Astrocyte (in vitro differentiated cells and primary cell): ENCODE measurements around the gene ROR2. TPM values are rescaled to one million over a fixed set of nuclear protein-coding genes. Genes with fewer than 3 reads are reported as not detected.
A peak's percentile ranks its signal among the peaks of the same experiment; 100 is the strongest.

Experiments used
- DNase-seq: peaks from one replicate; pipeline ENCODE4 v3.0.0-alpha.2; 2010; ENCODE audit warnings: low read depth
- FAIRE-seq: peaks from 2 replicates; lab custom pipeline; 2011; peaks lifted over from hg19 to GRCh38; lab: Jason Lieb, UNC
- H2AFZ ChIP-seq: 2 replicates; pipeline ENCODE4 v1.6.0; 2012; ENCODE audit warnings: low read depth, low read length, inconsistent platforms
- H3K27ac ChIP-seq: 2 replicates; pipeline ENCODE4 v1.5.1; 2011; ENCODE audit warnings: low read depth, low read length, inconsistent platforms
- H3K27me3 ChIP-seq: 2 replicates; pipeline ENCODE4 v1.6.0; 2011; ENCODE audit warnings: low read length, inconsistent platforms; ENCODE audit not compliant: insufficient read depth
- H3K36me3 ChIP-seq: 2 replicates; pipeline ENCODE4 v1.5.1; 2011; ENCODE audit warnings: low read length, inconsistent platforms; ENCODE audit not compliant: insufficient read depth
- H3K4me1 ChIP-seq: 2 replicates; pipeline ENCODE4 v1.5.1; 2011; ENCODE audit warnings: low read length, inconsistent platforms; ENCODE audit not compliant: insufficient read depth
- H3K4me2 ChIP-seq: 2 replicates; pipeline ENCODE4 v1.6.0; 2012; ENCODE audit warnings: low read length, inconsistent platforms
- H3K4me3 ChIP-seq: 2 replicates; pipeline ENCODE4 v1.5.1; 2011; ENCODE audit warnings: low read depth, mild to moderate bottlenecking, low read length, inconsistent platforms; ENCODE audit not compliant: insufficient read depth
- H3K79me2 ChIP-seq: 2 replicates; pipeline ENCODE4 v1.6.0; 2012; ENCODE audit warnings: mild to moderate bottlenecking, low read length, inconsistent platforms; ENCODE audit not compliant: insufficient read depth
- H3K9ac ChIP-seq: 2 replicates; pipeline ENCODE4 v1.6.0; 2012; ENCODE audit warnings: mild to moderate bottlenecking, low read length, inconsistent platforms
- H3K9me3 ChIP-seq: 2 replicates; pipeline ENCODE4 v1.5.1; 2012; ENCODE audit warnings: low read depth, mild to moderate bottlenecking, low read length, inconsistent platforms; ENCODE audit not compliant: insufficient read depth
- H4K20me1 ChIP-seq: 2 replicates; pipeline ENCODE4 v1.6.0; 2012; ENCODE audit warnings: low read length, inconsistent platforms; ENCODE audit not compliant: insufficient read depth
- H3K27ac Mint-ChIP-seq: one replicate; pipeline ENCODE4 v1.8.0; 2021; ENCODE audit warnings: mild to moderate bottlenecking, mixed read lengths; ENCODE audit not compliant: unreplicated experiment
- H3K27me3 Mint-ChIP-seq: one replicate; pipeline ENCODE4 v1.8.0; 2021; ENCODE audit warnings: low read depth, mixed read lengths; ENCODE audit not compliant: unreplicated experiment
- H3K36me3 Mint-ChIP-seq: one replicate; pipeline ENCODE4 v1.8.0; 2021; ENCODE audit warnings: low read depth, mixed read lengths; ENCODE audit not compliant: unreplicated experiment
- H3K4me1 Mint-ChIP-seq: one replicate; pipeline ENCODE4 v1.8.0; 2021; ENCODE audit warnings: low read depth, mixed read lengths; ENCODE audit not compliant: unreplicated experiment
- H3K4me3 Mint-ChIP-seq: one replicate; pipeline ENCODE4 v1.8.0; 2021; ENCODE audit warnings: mild to moderate bottlenecking, moderate library complexity, mixed read lengths; ENCODE audit not compliant: unreplicated experiment
- H3K9me3 Mint-ChIP-seq: one replicate; pipeline ENCODE4 v1.8.0; 2021; ENCODE audit warnings: mild to moderate bottlenecking, mixed read lengths; ENCODE audit not compliant: unreplicated experiment
- CTCF ChIP-seq: IDR thresholded peaks from 2 replicates; pipeline ENCODE4 v1.5.1; 2011; ENCODE audit warnings: low read depth, mild to moderate bottlenecking, inconsistent platforms, low read length, moderate library complexity; ENCODE audit not compliant: insufficient read depth
- EZH2 ChIP-seq: IDR thresholded peaks from 2 replicates; pipeline ENCODE4 v1.6.1; 2012; ENCODE audit warnings: mild to moderate bottlenecking, low read length, inconsistent platforms; ENCODE audit not compliant: insufficient read depth
- total RNA-seq: library from RNA; stranded (reverse); gene quantifications from 2 replicates; pipeline ENCODE4 v1.2.1, GENCODE V29; 2021

ROR2 gene
- total RNA-seq, 1 donor from 2014 or later = 4.9 TPM

DNA sequence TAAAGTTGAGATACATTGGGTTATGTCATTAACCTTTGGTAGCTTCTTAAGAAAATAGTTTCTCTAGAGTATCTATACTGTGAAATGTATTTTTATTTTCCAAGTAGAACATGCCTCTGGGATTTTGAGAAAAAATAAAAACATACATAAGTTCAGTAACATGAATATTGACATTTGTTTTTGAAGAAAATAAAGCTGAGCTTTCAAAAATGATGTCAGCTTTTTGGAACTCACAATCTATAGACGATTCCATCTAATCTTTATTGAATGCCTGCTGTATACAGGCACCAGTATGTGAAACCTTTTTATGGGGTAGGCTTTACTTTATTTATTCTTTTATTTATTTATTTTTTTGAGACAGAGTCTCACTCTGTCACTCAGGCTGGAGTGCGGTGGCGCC, 350.5 kb downstream of the ROR2 start:
- no peak overlapping the region for H3K4me2 ChIP-seq
- H3K9ac ChIP-seq = no peak overlapping the region
- no peak for TF ChIP-seq EZH2
- TF ChIP-seq CTCF = no peak
- no peaks in the 10 kb centered on the region for H3K79me2 ChIP-seq
- H3K4me3 ChIP-seq = no peak overlapping the region
- H2AFZ ChIP-seq = no peak overlapping the region
- Mint-ChIP-seq H3K27ac (no peak overlapping the region), H3K9me3 (no peaks in the 10 kb centered on the region), H3K27me3 (peaks cover 4% of the 10 kb centered on the region), H3K4me1 (no peaks in the 10 kb centered on the region), H3K4me3 (no peak overlapping the region), H3K36me3 (no peaks in the 10 kb centered on the region)
- DNase-seq (no peak), FAIRE-seq (no peak)
- H3K36me3 ChIP-seq = no peaks in the 10 kb centered on the region
- no peaks in the 10 kb centered on the region for H4K20me1 ChIP-seq
- no peak overlapping the region for H3K27ac ChIP-seq
- no peaks in the 10 kb centered on the region for H3K9me3 ChIP-seq
- H3K4me1 ChIP-seq = no peaks in the 10 kb centered on the region
- H3K27me3 ChIP-seq = no peaks in the 10 kb centered on the region

GRCh38 chr9:91591627-91592026, 358.4 kb downstream of the ROR2 start:
- Mint-ChIP-seq H3K9me3 (no peaks in the 10 kb centered on the region), H3K27me3 (peaks cover 12% of the 10 kb centered on the region), H3K36me3 (no peaks in the 10 kb centered on the region), H3K27ac (no peak overlapping the region), H3K4me3 (no peak overlapping the region), H3K4me1 (peaks cover under 1% of the 10 kb centered on the region)
- FAIRE-seq (no peak), DNase-seq (no peak)
- no peaks in the 10 kb centered on the region for H4K20me1 ChIP-seq
- no peak for TF ChIP-seq CTCF
- TF ChIP-seq EZH2 = no peak
- H3K4me1 ChIP-seq = no peaks in the 10 kb centered on the region
- H3K9ac ChIP-seq = no peak overlapping the region
- no peak overlapping the region for H3K27ac ChIP-seq
- no peaks in the 10 kb centered on the region for H3K79me2 ChIP-seq
- H3K27me3 ChIP-seq = no peaks in the 10 kb centered on the region
- no peaks in the 10 kb centered on the region for H3K9me3 ChIP-seq
- no peak overlapping the region for H3K4me2 ChIP-seq
- no peaks in the 10 kb centered on the region for H3K36me3 ChIP-seq
- no peak overlapping the region for H3K4me3 ChIP-seq
- H2AFZ ChIP-seq = no peak overlapping the region

DNA sequence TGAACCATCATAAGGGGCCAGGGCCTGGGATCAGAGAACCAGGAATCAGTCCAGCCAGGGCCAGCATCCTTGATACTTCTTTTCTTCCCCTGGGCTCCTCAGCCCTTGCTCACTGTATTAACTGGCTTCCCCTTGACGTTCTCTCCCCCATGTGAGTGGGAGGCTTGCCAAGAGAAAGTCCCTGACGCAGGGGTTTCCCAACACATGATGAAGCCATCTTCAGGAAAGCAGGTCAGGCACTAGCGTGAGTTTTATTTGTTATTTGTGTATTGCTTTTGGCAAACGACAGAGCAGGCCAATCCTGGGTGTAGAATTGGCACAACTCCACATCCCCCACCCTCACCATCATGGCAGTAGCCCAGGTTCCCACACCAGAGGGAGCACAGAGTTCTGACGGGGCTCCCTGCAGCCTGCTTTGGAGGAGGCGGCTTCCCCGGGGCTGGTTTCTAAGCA, 360.9 kb downstream of the ROR2 start:
- no peak overlapping the region for H3K27ac ChIP-seq
- Mint-ChIP-seq H3K27me3 (peaks cover 14% of the 10 kb centered on the region), H3K9me3 (no peaks in the 10 kb centered on the region), H3K4me3 (no peak overlapping the region), H3K27ac (no peak overlapping the region), H3K4me1 (peaks cover 3% of the 10 kb centered on the region), H3K36me3 (no peaks in the 10 kb centered on the region)
- peaks cover 2% of the 10 kb centered on the region for H3K27me3 ChIP-seq
- no peaks in the 10 kb centered on the region for H3K36me3 ChIP-seq
- no peaks in the 10 kb centered on the region for H3K9me3 ChIP-seq
- DNase-seq (peak; percentile 61), FAIRE-seq (no peak)
- H4K20me1 ChIP-seq = no peaks in the 10 kb centered on the region
- no peak overlapping the region for H3K9ac ChIP-seq
- peak overlapping the region; percentile 37 for H2AFZ ChIP-seq
- H3K4me3 ChIP-seq = no peak overlapping the region
- peak overlapping the region; percentile 25 for H3K4me2 ChIP-seq
- no peaks in the 10 kb centered on the region for H3K4me1 ChIP-seq
- TF ChIP-seq CTCF = no peak
- no peak for TF ChIP-seq EZH2
- no peaks in the 10 kb centered on the region for H3K79me2 ChIP-seq
